GM19455 (cell line): ENCODE data around the gene CCL20.
"Not testable (repeated sequence)": the region's sequence is repeated elsewhere in the genome, so short reads cannot be mapped to it uniquely, and the experiment has no call there.

ENCODE experiments used
- ATAC-seq: cut with Tn5 transposase; IDR thresholded peaks from one replicate; pipeline ENCODE4 v1.9.1; 2021; ENCODE audit not compliant: unreplicated experiment

The CCL20 gene

GRCh38 chr2:227834423-227834822 lies 20.8 kb downstream of the CCL20 start:
- no peak for ATAC-seq

DNA sequence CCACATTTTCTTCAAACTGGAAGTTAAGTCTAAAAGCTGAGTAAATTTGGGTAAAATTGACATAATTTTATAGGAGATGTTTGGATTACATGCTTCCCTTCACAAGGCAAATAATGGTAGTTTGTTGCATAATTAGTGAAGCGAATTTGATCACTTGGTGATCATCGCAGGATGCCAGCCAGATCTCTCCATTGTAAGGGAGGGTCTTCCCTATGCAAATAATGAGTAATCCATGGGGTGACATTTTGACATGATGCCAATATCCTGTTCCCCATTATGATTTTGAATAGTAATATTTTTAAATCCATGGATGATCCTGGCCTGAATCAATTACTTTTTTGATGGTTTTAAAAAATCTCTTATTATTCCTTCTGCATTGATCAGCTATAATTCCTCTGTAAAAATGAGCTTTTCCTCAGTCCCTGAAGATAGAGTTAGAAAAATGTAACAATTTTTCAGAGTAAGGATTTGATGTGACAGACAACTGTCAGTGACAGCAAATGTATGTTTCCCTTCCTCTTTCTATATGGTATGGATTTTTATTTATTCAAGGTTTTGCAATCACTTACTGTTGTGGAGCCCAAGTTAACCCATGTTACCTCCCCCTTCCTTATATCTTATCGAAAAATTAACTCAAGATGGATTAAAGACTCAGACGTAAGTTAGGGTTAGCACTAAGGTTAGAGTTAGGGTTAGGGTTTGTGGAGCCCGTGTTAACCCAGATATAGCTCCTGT lies 21.4 kb downstream of the CCL20 start:
- no peak for ATAC-seq

GRCh38 chr2:227839339-227840129 lies 25.9 kb downstream of the CCL20 start:
- not testable (repeated sequence) for ATAC-seq

GRCh38 chr2:227846831-227847230 lies 33.2 kb downstream of the CCL20 start:
- ATAC-seq = no peak

- ATAC-seq = no peak
Measured at GRCh38 chr2:227848146-227848545, 34.5 kb downstream of the CCL20 start.

DNA sequence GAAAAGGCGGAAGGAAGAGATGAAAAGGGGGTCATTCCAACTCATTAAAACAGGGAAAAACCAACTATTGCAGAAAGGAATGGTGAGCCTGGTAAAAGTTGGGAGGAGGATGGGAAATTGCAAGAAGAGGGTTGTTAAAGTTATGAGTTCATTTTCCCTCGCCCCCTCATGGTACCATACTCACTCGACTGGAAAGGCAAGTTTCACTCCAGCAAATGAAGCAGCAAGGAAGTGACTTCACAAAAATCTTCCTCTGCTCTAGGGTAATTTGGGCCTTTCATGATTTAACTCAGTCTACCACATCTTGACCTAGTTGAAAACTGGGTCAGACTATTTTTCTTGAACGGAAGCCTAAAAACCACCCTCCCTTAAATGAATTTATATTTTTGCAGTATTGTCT lies 34.9 kb downstream of the CCL20 start:
- ATAC-seq = peak; percentile 68

- ATAC-seq = no peak
Measured at GRCh38 chr2:227849906-227850305, 36.3 kb downstream of the CCL20 start.

DNA sequence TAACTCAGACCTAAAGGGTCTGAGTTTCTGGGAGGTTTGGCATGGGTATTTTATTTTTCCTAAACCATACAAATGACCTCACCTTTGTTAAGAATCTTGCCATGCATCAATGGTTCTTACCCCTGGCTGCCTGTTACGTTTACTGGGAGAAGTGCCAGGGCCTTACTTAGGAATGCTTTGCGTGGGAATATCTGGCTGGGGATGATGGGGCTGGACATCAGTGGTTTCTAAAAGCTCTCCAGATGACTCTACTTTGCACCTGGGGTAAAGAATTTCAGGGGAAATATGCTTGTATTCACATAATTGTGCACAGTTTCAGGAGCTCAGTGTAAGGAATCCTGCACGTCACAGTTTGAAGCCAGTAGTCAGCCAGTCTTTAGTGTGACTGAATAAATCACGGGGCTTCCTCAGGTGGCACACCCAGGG lies 39.6 kb downstream of the CCL20 start:
- no peak for ATAC-seq

DNA sequence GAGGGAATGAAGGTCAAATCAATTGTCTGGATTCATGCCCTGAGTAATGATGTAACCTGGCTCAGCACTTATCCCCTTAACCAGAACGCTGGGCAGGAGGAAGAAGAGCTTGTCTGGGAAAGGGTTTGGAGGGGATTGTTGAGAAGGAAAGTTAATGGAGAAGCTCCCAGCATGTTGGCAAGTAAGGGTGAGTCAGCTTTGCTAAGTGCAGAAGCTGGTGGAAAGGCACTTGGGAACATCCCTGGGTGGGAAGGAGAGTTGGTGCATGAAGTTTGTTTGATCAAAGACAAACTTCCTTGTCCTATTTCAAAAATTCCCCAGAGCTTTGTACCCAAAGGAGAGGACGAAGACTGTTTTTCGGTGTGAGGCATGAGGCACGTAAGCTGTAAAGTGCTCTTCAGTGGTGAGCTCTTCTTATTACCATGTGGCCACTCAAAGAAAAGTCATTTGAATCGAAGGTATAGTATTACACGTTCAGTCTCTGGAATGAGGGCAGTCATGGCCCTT lies 40.2 kb downstream of the CCL20 start:
- no peak for ATAC-seq

DNA sequence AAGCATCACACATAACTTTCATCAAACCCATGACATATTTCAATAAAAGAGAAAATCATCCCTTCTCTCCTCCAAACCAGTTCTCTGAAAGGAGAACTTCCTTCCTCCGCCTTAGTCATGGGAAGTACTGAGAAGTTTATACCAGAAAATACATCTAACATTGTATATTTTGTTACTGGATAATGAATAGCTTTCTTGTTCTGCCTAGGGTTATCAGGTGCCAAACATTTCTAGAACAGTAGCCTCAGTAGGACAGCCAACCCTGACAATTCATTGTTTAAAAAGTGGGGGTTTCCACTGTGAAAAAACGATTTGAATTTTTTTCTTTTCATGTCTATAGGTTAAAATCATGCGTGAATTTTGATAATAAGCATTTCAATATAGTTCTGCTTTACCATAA lies 41.8 kb downstream of the CCL20 start:
- ATAC-seq = no peak

GRCh38 chr2:227856697-227857096 lies 43.1 kb downstream of the CCL20 start:
- ATAC-seq = no peak

- ATAC-seq = no peak
Measured at GRCh38 chr2:227860221-227860641, 46.6 kb downstream of the CCL20 start.

GRCh38 chr2:227861011-227861410 lies 47.4 kb downstream of the CCL20 start:
- no peak for ATAC-seq

DNA sequence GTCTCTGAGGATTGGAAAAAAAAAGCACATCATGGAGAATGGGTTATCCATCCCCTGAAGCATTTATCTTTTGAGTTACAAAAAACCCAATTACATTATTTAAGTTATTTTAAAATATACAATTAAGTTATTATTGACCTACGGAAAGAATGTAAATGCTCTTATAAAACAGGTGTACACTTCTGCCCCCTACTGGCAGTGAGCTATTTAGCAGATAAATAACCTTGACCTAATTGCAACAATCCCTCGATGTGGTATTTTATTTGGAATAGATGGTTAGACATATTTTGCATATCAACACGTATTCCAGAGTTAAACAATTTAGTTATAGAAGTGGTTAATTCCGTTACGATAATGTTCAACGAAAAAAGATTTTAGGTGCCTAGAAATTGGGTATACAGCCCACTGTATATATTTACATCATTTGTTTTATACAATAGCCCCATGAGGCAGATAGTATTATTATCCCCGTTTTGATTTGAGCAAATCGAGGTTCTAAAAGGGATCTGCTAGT lies 48.6 kb downstream of the CCL20 start:
- ATAC-seq = peak; percentile 56

- ATAC-seq = no peak
Measured at GRCh38 chr2:227862741-227863588, 49.3 kb downstream of the CCL20 start.

GRCh38 chr2:227864161-227864756 lies 50.6 kb downstream of the CCL20 start:
- ATAC-seq = no peak

GRCh38 chr2:227865291-227865690 lies 51.6 kb downstream of the CCL20 start:
- no peak for ATAC-seq
